Progenitor cell of endocrine pancreas (in vitro differentiated cells): ENCODE data around the gene CRTAC1. TPM values are rescaled to one million over a fixed set of nuclear protein-coding genes. Genes with fewer than 3 reads are reported as not detected.

Experiments used
- DNase-seq: peaks from one replicate; pipeline ENCODE4 v3.0.0; 2021; ENCODE audit warnings: low spot score; ENCODE audit not compliant: unreplicated experiment
- H3K27ac Mint-ChIP-seq: 2 replicates; pipeline ENCODE4 v1.8.0; 2021; ENCODE audit warnings: mild to moderate bottlenecking, moderate library complexity, mixed read lengths
- H3K27me3 Mint-ChIP-seq: 2 replicates; pipeline ENCODE4 v1.8.0; 2021; ENCODE audit warnings: mixed read lengths
- H3K36me3 Mint-ChIP-seq: 2 replicates; pipeline ENCODE4 v1.8.0; 2022; ENCODE audit warnings: mixed read lengths; ENCODE audit not compliant: insufficient read depth
- H3K4me1 Mint-ChIP-seq: 2 replicates; pipeline ENCODE4 v1.8.0; 2021; ENCODE audit warnings: low read depth, mixed read lengths
- H3K4me3 Mint-ChIP-seq: 2 replicates; pipeline ENCODE4 v1.8.0; 2021; ENCODE audit warnings: low read depth, mild to moderate bottlenecking, moderate library complexity, mixed read lengths
- H3K9me3 Mint-ChIP-seq: 2 replicates; pipeline ENCODE4 v1.8.0; 2021; ENCODE audit warnings: low read depth, mixed read lengths
- total RNA-seq: library from RNA; stranded (reverse); gene quantifications from 2 replicates; pipeline ENCODE4 v1.2.1, GENCODE V29; 2021
- TF ChIP-seq, protein P1 (sequence below): fragments of 200-600 bp; sonication (generic); IDR thresholded peaks from one replicate; pipeline ENCODE4 v1.5.0; 2021; ENCODE audit warnings: antibody characterized with exemption, mild to moderate bottlenecking; ENCODE audit not compliant: unreplicated experiment

The CRTAC1 gene
- total RNA-seq, 1 donor from 2014 or later = 4.6 TPM

- Mint-ChIP-seq H3K27me3 (peaks cover 41% of the 10 kb centered on the region), H3K36me3 (no peaks in the 10 kb centered on the region), H3K9me3 (no peaks in the 10 kb centered on the region), H3K27ac (no peak overlapping the region), H3K4me3 (no peak overlapping the region), H3K4me1 (peaks cover 7% of the 10 kb centered on the region)
- TF ChIP-seq, protein P1, sequence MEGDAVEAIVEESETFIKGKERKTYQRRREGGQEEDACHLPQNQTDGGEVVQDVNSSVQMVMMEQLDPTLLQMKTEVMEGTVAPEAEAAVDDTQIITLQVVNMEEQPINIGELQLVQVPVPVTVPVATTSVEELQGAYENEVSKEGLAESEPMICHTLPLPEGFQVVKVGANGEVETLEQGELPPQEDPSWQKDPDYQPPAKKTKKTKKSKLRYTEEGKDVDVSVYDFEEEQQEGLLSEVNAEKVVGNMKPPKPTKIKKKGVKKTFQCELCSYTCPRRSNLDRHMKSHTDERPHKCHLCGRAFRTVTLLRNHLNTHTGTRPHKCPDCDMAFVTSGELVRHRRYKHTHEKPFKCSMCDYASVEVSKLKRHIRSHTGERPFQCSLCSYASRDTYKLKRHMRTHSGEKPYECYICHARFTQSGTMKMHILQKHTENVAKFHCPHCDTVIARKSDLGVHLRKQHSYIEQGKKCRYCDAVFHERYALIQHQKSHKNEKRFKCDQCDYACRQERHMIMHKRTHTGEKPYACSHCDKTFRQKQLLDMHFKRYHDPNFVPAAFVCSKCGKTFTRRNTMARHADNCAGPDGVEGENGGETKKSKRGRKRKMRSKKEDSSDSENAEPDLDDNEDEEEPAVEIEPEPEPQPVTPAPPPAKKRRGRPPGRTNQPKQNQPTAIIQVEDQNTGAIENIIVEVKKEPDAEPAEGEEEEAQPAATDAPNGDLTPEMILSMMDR = no peak
- DNase-seq = no peak
Observed at GRCh38 chr10:97915346-97916131, 114.9 kb downstream of the CRTAC1 start.

- H3K4me3 Mint-ChIP-seq = no peak overlapping the region
- DNase-seq = peak; percentile 85
- peaks cover 44% of the 10 kb centered on the region for H3K27me3 Mint-ChIP-seq
Observed at GRCh38 chr10:97914837-97915211, 115.6 kb downstream of the CRTAC1 start.

GRCh38 chr10:97914171-97914836, 116.1 kb downstream of the CRTAC1 start:
- no peak for DNase-seq
- Mint-ChIP-seq H3K4me1 (peaks cover 7% of the 10 kb centered on the region), H3K27ac (no peak overlapping the region), H3K36me3 (no peaks in the 10 kb centered on the region), H3K4me3 (no peak overlapping the region), H3K9me3 (no peaks in the 10 kb centered on the region), H3K27me3 (peaks cover 48% of the 10 kb centered on the region)
- TF ChIP-seq, protein P1 = no peak

More at GRCh38 chr10:97914837-97915211, 115.6 kb downstream of the CRTAC1 start:
- no peak overlapping the region for H3K27ac Mint-ChIP-seq
- H3K36me3 Mint-ChIP-seq = no peaks in the 10 kb centered on the region
- H3K9me3 Mint-ChIP-seq = no peaks in the 10 kb centered on the region
- TF ChIP-seq, protein P1 = peak; percentile 95
- peaks cover 7% of the 10 kb centered on the region for H3K4me1 Mint-ChIP-seq

- Mint-ChIP-seq H3K9me3 (no peaks in the 10 kb centered on the region), H3K36me3 (no peaks in the 10 kb centered on the region), H3K27ac (no peak overlapping the region), H3K4me3 (no peak overlapping the region), H3K4me1 (peaks cover 7% of the 10 kb centered on the region), H3K27me3 (peaks cover 45% of the 10 kb centered on the region)
- DNase-seq = no peak
- TF ChIP-seq, protein P1 = no peak
Observed at GRCh38 chr10:97913614-97914013, 116.8 kb downstream of the CRTAC1 start.

DNA sequence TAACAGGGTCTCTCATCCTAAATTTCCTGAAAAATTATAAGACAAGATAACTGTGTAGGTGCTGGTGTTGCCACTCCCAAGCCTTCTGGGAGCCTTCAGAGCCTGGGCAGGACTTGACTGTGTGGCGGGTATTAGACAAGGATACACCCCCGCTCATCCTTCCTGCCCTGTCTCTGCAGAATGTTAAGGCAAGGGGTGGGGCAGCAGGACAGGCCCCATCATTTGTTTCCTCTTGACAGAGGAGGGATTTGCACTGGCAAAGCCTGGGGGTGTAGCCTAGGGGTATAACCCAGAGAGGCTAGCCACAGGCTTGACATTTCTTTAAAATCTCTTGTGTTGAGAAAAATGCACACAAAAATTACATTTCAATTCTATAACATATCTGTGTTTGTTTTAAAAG, 117.2 kb downstream of the CRTAC1 start:
- Mint-ChIP-seq H3K4me1 (peaks cover 5% of the 10 kb centered on the region), H3K27ac (no peak overlapping the region), H3K36me3 (no peaks in the 10 kb centered on the region), H3K27me3 (peaks cover 43% of the 10 kb centered on the region), H3K9me3 (no peaks in the 10 kb centered on the region), H3K4me3 (no peak overlapping the region)
- TF ChIP-seq, protein P1 = no peak
- DNase-seq = no peak
